ENCODE measurements around the gene SPTBN1.
"Not testable (repeated sequence)": the region's sequence is repeated elsewhere in the genome, so short reads cannot be mapped to it uniquely, and the experiment has no call there.

SPTBN1 gene

DNA sequence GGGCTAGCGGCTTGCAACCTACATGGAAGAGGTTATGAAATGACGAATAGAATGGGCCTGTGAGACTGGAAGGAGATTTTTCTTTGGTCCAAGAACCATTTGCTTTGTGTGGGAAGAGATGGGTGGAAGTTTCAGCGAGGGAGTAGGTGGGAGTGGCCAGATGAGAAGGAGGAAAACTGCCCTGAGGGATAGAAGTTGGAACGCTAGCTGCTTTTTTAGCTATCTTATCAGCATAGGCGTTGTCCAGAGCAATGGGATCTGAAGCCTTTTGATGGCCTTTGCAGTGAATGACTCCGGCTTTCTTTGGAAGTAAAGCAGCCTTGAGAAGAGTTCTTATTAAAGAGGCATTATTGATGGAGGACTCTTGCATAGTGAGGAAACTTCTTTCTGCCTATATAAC is 52.4 kb downstream of the SPTBN1 start:
- no peak for DNase-seq

DNA sequence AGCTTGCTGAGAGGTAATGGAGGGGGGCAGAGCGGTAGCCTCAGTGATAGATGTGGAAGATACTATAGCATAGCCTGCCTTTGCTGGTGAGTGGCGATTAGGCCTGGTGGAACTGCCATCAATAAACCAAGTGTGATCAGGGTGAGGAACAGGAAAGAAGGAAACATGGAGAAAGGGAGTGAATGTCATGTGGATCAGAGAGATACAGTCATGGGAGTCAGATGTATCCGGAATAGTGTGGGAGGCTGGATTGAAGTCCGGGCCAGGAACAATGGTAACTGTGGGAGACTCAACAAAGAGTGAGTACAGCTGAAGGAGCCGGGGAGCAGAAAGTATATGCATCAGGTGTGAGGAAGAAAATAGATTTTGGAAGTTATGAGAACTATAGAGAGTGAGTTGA is 52.9 kb downstream of the SPTBN1 start:
- not testable (repeated sequence) for DNase-seq

DNA sequence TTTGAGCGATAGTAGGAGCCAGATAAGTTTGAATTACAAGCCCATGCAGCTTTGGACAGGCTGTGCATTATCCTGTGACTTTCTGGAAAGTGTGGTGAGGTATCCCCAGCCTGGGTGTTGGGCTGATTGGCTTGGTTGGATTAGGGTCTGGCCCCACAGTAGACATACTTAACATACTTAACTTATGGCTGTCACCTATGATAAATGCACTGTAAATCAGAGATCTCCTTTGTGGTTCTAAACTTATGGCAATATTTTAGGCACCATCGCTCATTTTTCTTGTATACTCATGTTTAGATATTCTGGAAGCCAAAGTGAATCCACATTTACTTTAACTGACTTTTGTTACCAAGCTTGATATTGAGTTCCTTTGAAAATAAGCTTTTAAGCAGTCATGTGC is 54.8 kb downstream of the SPTBN1 start:
- no peak for DNase-seq

DNA sequence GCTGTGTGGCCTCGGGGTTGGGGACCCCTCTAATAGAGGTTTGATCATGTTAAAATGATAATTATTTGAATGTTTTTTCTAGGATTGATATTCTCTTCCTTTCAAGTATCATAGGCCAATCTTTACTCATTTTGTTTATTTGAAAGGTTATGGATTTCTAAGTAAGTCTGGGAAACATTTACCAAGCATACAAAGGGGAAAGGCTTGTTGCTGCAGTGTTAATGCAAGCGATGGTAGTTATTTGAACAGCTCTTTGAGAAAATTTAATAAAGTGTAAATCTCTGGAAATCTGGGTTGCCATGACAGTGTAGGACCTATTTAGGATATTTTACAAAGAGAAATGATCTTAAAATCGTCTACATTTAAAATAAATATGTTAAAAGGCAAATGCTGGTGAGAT is 56.1 kb downstream of the SPTBN1 start:
- no peak for DNase-seq

DNA sequence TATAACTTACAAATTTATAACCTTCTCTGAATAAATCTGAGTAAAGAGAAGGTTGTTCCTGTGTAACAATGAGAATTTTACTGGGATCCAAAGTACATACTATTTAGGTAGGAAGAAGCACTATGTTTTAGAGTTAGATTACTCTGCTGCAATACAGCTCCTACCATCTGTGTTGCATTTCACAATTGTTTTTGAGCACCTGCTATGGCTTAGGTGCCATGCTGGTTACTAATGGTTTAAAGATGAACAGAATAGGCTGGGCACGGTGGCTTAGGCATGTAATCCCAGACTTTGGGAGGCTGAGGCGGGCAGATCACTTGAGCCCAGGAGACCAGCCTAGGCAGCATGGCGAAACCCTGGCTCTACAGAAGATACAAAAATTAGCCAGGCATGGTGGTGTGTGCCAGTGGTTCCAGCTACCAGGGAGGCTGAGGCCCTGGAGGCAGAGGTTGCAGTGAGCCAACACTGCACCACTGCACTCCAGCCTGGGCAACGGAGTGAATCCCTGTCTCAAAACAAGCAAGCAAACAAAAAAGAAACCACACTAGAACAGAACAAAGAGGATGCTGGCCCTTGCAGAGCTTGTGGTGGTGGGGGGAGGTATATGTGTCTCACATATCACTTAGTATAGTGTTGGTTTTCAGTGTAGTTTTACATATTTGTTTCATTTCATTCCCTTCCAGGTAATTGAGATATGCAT is 56.7 kb downstream of the SPTBN1 start:
- DNase-seq: no peak

DNA sequence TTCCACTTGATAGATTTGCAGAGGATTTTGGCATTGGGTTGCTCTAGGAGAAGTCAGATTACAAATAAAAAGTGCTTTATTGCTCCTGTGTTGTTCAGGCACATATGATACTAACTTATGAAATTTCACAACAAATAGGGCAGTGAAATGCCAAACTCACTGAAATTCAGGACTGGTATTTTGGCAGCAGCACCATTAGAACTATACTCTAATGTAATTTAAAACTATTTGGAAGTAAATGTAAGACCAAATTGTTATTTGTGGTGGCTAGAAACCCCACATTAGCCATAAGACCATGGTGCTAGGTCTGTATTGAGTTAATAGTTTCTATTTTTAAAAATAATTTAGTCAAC is 57.2 kb downstream of the SPTBN1 start:
- no peak for DNase-seq

DNA sequence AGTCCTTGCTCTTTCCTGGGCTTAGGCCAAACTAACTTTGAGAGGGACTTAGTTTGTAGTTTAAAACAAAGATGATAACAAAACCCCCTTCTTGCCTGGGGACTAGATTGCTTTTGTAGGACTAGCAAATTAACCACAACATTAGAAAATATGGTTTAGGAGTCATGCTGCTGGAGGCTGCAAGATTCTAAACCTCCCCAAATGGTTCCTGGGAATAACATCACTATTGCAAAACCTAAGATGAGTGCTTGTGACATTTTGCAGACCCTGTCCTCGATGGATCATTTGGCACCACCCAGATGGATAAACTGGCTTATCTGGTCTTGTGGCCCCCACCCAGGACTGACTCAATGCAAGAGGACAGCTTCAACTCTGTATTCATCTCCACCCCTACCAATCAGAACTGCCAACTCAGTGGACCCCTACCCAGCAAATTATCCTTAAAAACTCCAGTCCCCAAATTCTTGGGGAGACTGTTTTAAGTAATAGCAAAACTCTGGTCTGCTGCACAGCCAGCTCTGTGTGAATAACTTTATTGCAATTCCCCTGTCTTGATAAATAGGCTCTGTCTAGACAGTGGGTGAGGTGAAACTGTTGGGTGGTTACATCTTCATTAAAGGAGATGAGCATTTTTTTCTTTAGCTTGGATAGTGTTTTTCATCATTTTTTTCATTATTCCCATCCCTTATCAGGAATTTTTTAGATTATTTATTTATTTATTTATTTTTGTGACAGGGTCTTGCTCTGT is 58.9 kb downstream of the SPTBN1 start:
- DNase-seq: no peak

DNA sequence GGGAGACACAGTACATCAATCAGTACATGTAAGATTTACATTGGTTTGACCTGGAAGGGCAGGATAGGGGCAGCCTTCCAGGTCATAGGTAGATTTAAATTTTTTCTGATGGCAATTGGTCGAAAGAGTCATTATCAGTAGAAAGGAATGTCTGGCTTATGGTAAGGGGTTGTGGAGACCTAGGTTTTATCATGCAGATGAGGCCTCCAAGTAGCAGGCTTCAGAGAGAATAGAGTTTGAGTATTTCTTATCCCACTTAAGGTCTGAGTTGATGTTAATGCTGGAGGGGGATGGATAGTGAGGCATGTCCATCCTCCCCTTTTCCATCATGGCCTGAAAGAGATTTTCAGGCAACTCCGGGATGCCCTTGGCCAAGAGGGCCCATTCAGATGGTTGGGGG is 60.7 kb downstream of the SPTBN1 start:
- DNase-seq: no peak

DNA sequence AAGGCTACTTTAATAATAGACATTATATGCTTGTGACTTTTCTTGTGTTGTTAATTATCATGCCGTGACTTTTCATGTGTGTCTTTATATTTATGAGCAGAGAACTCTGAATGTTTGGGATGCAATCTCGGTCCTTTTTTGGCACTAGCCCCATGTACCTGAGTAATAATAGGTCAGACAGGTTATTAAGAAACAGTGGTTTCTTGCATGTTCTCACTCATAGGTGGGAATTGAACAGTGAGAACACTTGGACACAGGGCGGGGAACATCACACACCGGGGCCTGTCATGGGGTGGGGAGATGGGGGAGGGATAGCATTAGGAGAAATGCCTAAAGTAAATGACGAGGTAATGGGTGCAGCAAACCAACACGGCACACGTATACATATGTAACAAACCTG is 61.9 kb downstream of the SPTBN1 start:
- not testable (repeated sequence) for DNase-seq

DNA sequence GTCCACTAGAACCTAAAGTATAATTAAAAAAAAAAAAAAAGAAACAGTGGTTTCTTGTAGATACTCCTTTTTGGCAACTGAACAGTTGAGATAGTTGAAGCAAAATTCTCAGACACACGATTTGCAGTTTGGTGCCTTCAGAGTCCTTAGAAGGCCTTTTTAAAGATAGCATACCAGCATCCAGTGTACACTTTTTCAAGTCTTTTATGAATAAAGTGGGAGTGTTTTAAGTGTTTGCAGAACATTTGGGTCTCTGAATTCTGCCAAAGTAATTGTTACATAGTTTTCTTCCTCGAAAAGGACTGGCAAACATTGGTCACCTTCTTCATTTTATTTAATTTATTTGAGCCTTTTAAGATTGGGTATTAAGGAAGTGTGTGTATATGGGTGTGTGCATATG is 62.3 kb downstream of the SPTBN1 start:
- DNase-seq: no peak

DNA sequence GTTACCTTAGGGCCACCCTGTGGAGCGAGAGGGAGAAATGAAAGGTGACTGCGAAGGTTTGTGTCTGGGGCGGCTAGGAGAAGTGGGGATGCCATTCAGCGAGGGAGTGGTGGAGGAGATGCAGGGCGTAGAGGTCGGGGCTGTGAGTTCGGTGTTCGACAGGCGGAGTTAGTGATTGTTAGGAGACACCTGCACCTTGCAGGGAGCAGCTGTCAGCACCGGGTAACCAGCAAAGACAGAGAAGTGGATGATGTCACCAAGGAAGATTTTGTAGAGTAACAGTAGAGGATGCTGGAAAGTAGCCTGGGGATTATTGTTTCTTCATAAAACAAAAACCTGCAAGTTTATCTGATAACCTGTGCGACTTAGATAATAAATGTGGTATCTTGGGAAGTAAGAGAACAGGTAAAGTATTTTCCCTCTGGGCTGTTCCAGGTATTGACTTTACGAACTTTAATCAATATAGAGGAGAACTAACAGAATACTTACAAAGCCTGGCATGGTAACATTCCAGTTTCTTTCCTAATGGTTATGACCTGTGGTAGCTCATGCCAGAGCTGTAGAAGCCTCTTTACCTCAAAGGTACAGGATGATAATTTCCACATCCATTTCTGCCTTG is 63.8 kb downstream of the SPTBN1 start:
- no peak for DNase-seq

DNA sequence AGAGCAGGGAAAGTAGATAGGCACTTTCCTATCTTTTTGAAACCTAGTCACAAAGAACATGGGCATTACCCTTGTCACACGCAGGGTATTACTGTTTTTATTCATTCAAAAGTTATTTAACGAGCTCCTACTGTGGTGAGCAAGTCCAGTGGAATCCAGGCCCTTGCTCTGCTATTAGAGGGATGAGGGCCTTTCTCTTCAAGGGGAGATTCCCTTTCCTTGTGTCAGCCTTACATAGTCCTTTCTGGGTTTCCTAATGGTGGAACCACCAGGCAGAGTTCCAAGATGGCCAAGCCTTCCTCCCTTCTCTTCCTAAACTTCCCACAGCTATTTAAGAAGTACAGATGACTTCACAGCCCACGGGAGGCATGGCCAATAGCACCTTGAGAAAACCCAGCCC is 64.6 kb downstream of the SPTBN1 start:
- no peak for DNase-seq

DNA sequence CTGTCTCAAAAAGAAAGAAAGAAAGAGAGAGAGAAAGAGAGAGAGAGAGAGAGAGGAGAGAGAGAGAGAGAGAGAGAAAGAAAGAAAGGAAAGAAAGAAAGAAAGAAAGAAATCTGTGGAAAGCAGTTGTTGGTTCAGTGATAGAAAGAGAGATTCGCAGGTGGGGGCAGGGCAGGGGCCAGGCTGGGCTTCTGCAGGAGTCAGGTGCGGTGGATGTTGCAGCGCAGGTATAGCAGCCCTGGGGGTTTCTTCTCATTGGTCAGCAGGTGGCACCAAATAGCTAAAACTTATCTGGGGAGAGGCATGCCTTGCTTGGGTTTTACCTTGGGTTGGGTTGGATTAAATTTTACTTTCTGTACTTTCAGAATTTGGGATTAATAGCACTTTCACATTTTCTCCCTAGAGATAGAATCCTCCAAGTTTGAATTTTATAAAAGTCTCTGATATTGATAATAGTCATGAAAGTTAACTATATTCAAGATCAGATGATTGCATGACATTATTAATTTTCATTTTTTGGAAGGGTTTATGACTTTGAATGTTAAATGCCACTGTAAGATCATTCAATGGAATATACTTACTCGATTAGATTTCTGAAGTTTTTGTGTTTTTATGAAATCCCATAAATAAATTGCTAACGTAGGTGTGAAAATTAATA is 66.6 kb downstream of the SPTBN1 start:
- DNase-seq: peak; percentile 59

DNA sequence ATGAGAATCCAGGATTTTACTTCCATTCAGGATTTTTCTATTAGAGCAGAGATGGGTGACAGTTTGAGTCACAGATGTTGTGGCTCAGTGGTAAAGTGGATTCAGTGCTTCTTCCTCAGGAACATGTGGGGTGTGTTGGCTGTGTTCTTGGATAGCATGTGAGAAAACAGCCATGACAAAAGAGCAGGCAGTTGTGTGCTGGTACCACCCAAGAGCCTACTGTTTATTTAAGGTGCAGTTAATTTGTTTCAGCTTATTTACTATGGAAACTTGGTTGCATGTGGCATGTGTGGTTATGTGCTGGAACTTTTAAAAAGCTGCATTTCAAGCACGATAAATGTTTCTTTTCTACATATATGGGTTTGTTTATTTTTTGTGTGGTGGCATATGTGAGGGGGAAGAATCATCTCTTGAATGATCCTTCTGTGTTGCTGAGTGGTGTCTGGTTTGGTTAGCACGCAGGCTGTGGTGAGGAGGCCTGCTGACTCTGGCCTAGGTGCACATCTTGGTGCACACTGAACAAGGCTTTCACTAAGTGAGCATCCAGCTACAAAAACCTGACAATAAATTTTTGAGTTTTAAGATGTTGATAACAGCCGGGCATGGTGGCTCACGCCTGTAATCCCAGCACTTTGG is 67.3 kb downstream of the SPTBN1 start:
- no peak for DNase-seq

DNA sequence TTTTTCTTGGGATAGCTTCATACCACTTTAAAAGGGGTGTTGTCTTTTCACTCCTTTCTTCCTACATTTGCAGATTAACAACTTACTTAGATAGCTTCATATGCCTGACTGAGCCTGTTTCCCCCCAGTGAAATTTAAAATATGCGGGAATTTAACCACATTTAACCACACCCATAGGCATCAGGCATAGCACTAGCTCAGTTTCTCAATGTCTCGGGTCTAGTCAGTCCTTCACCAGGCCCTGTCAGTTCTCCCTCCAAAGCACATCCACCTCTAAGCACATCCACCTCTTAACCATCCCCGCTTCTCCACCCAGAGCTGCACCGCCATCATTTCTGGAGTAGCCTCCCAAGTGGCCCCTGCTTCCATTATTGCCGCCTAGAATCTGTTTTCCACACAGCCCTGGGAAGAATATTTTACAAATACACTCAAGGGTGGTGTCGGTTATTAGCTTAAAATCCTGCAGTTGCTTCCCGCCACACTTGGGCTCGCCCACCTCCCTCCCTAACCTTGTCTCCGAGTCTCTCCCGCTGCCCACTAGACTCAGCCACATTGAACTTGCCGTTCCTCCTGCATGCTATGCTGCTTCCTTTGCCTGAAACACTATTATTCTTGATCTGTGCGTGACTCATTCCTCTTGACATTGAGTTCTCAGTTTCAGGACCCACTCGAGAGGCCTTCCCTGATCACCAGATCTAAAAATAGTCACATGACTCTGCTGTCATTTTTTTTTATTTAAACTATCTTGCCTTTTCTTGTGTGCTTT is 68.3 kb downstream of the SPTBN1 start:
- DNase-seq: peak; percentile 17

DNA sequence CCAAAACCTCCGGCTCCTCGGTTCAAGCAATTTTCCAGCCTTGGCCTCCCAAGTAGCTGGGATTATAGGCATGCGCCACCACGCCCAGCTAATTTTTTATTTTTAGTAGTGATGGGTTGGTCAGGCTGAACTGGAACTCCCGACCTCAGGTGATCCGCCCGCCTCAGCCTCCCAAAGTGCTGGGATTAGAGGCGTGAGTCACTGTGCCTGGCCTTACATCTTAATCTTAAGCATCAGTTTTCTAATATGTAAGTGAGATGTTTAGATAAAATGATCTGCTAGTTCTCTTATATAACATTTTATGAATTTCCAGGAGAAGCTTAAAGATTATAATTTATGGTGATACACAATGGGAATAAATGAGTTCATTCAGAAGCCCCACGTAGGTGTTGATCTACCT is 69.2 kb downstream of the SPTBN1 start:
- DNase-seq: no peak

DNA sequence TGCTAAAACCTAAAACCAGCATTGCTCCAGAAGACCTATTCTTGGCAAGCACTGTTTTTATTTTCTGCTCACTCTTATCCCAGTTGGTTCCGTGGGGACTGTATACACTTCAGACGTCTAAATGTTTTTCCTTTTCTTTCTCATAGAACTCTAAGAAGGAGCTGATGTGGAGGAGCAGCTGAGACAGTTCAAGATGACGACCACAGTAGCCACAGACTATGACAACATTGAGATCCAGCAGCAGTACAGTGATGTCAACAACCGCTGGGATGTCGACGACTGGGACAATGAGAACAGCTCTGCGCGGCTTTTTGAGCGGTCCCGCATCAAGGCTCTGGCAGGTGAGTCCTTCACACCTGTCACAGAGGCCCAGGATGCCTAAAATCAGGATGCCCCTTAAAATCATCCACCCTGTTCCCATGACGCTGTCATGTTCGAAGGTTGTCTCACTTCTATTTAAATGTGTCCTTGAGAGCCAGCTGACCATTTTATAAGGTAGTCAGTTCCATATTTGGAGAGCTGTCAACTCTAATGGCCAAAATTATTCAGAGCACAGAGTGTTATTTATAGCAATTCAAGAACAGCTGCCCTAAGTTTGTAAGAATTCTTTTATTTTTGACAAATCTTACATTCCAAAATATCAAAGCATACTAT is 70.2 kb downstream of the SPTBN1 start:
- DNase-seq: no peak

DNA sequence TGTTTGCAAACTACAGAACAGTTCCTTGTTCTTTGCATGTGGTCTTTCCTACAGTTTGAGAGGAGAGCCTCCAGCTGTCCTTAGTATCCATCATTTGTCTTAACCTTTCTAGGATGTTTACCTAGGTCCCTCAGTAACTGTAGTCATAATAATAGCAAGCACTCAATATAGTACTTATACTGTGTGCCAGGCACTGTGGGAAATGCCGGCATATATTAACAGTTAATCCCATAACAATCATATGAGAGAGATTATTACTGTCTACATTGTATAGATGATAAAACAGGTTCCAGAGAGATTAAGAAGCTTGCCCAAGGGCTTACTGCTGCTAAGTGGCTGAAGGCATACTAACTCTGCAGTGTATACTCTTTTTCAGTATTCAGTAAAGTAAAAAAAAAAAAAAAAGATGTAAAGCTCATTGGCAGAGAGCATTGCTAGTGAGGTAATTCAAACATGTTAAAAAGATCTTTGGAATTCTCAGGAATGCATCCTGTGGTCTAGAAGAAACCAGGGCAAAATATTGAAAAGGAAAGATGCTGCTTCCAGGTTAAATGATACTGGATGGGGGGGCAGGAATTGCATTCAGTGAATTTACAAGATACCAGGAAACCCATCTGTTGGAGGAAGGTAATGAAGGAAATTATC is 72.3 kb downstream of the SPTBN1 start:
- no peak for DNase-seq

DNA sequence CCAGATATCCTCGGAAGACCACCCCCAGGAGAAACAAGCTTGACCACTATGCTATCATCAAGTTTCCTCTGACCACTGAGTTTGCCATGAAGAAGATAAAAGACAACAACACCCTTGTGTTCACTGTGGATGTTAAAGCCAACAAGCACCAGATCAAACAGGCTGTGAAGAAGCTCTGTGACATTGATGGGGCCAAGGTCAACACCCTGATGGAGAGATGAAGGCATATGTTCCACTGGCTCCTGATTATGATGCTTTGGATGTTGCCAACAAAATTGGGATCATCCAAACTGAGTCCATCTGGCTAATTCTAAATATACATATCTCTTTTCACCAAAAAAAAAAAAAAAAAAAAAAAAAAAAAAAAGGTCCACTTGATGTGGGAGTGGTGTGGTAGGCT is 73.4 kb downstream of the SPTBN1 start:
- DNase-seq: not testable (repeated sequence)

DNA sequence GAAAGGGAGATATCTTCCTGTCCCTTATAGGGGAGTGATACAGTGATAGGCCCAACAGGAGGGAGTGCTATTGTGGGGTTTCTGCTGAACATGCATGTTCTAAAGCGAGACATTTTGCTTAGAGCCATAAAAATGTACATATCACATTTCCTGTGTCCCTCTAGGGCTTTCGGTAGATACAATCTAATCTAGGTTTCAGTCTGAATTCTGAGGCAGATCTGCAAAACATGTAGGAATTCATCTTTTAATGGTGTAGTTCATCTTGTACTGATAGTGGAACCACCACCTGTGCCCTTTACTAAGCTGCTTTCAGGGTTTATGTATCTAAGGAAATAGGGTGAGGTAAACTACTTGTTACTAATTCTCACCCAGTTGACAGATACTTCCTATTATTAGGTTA is 73.8 kb downstream of the SPTBN1 start:
- DNase-seq: no peak

DNA sequence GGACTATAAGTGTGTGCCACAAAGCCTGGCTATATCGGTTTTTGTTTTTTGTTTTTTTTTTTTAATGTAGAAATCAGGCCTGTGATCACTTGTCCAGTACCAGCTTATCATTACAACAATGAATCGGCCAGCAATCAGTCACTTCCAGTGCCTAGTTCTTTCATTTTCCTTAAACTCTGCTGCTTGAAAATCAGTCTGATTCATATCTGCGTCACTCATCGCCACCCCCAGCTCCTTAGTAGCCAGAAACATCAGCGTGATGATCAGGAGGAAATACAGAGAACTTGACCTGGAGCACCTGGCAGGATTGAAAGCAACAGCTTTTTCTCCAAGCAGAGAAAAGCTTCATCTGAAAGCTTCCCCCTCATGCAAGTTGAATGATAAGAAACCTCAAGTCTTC is 75.4 kb downstream of the SPTBN1 start:
- no peak for DNase-seq

DNA sequence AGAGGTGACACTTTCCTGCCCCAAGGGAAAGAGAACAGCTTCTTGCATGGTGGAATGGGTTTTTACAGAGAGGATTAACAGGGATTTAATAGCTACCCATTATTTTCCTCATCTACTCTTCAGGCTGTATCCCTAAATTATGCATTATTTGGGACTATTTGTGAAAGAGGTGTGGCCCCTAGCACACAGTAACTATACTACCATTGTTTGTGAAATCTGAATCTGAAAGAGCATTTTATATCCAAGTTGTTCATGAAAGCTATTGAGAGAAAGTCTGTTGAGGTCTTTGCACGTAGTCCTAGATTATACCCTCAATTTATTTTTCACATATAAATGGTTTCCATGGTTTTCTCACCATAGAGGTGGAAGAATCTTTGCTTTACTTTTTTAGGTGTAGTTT is 78.1 kb downstream of the SPTBN1 start:
- DNase-seq: no peak
